Measurements from ENCODE around the gene MFNG.

Gene MFNG

DNA sequence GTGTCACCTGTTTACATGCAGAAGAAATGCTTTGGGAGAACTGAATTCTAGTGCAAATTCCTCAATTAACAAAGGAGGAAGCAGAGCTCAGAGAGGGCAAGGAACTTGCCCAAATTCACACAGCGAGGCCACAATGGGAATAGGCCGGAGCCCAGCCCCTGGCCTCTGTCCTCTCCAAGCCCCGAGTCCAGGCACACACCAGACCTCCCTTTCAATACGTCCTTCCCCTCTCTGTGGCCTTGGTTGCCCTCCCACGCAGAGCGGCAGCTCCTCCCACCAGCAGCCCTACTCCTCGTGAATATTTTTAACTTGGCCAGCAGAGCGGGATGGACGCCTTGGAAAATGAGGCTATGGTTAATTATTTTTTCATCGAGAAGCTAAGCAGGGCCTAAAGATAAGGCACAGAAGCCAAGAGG is 34.6 kb upstream of the MFNG start:
- Histone ChIP-seq H3K36me3 (no peaks in the 10 kb centered on the region), H3K9me3 (no peaks in the 10 kb centered on the region), H3K4me1 (ENCODE audit: control insufficient read depth in 1 of 2, insufficient read depth in 1 of 2, low read depth in 1 of 2, low read length in 1 of 2) (peaks cover 0 to 5% of the 10 kb centered on the region in 2 experiments), H3K27ac (no peak overlapping the region), H3K27me3 (peaks cover 89% of the 10 kb centered on the region), H3K4me3 (ENCODE audit: low read depth in 1 of 2, low read length in 1 of 2) (no peak overlapping the region)
- TF ChIP-seq, protein P1, sequence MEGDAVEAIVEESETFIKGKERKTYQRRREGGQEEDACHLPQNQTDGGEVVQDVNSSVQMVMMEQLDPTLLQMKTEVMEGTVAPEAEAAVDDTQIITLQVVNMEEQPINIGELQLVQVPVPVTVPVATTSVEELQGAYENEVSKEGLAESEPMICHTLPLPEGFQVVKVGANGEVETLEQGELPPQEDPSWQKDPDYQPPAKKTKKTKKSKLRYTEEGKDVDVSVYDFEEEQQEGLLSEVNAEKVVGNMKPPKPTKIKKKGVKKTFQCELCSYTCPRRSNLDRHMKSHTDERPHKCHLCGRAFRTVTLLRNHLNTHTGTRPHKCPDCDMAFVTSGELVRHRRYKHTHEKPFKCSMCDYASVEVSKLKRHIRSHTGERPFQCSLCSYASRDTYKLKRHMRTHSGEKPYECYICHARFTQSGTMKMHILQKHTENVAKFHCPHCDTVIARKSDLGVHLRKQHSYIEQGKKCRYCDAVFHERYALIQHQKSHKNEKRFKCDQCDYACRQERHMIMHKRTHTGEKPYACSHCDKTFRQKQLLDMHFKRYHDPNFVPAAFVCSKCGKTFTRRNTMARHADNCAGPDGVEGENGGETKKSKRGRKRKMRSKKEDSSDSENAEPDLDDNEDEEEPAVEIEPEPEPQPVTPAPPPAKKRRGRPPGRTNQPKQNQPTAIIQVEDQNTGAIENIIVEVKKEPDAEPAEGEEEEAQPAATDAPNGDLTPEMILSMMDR (IDR thresholded peaks at IDR 0.05) = no peak

DNA sequence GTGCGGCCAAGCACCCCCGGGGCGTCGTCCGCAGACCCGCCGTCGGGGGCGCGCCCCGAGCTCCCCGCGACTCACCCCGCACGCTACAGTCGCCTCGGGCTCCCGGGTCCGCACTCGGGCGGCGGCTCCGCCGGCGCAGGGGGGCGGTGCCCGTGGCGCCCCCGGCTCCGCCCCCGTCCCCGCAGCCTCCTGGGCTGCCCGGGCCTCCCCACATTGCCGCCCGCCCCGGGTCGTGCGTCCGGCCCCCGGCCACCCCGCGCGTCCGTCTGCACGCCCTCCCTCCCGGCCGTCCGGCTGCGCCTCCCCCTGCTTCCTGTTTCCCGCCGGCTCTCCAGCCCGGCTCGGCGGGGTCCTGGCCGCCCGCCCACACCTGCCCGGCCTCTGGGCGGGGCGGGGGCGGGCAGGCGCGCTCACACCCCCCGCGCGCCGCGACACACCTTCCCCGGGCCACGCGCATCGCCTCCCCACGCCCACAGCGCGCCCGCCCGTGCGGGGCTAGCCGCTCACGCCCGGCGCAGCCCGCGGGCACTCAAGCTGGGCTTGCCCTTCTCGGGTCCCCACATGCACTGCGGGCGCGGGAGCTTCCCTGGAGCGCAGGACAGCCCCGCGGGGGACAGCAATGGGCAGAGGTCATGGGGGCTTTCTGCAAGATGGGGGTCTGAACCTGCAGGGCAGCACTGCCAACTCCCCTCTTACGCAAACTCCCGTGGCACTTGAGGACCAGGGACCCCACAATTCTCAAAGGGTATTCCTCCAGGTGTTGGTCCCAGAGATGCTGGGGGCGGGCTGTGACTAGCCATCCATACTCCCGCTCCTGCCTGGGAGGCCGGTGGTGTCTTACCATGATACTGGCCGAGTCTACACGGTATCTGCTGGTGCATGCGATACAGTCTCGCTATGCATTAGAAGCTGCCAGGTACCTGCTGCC is 33.3 kb upstream of the MFNG start, which contains the start of gene CARD10:
Gene CARD10 (minus strand): TSS at position 148 of the 928 bp plus-strand sequence. CDS start 215 bp downstream, outside the sequence.
- Histone ChIP-seq H3K4me1 (ENCODE audit: control insufficient read depth in 1 of 2, insufficient read depth in 1 of 2, low read depth in 1 of 2, low read length in 1 of 2) (peaks cover 0 to 5% of the 10 kb centered on the region in 2 experiments), H3K36me3 (no peaks in the 10 kb centered on the region), H3K27me3 (peaks cover 89% of the 10 kb centered on the region), H3K27ac (no peak within 1 kb of the TSS), H3K9me3 (no peaks in the 10 kb centered on the region), H3K4me3 (ENCODE audit: low read depth in 1 of 2, low read length in 1 of 2) (no peak within 1 kb of the TSS)
- TF ChIP-seq, protein P1 (IDR thresholded peaks at IDR 0.05) = no peak

DNA sequence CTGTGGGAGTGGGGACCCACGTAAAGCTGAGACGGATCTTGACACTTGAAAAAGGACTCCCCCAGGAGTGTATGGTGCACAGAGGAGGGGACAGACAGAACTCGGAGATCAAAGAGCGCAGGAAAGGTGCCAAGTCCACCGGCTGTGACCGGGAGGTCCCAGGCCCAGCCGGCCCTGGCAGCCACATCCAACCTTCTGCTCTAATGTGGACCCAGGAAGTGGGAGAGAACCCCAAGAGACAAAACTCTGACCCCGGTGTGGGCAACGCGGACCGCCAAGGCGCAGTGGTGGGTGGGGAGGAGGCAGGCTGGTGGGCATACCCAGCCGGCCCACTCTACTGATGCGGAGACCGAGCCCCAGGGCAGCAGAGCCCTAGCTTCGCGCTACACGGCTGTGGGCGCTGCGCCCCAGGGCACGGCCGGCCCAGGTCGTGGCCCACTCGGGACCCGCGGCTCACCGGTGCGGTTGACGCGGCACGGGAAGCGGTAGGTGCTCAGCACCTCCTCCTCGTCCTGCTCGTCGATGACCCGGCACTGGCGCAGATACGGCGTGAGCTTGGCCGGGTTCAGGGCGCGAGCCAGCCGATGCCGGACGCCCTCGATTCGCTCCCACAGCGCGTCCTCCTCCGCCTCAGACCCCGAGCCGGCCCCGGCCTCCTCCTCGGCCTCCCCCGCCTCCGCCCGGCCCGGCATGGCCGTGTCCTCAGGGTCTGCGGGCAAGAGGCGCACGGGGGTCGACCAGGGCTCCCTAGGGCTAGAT is 32.5 kb upstream of the MFNG start:
- Histone ChIP-seq H3K27ac (no peak overlapping the region), H3K4me3 (ENCODE audit: low read depth in 1 of 2, low read length in 1 of 2) (no peak overlapping the region), H3K27me3 (peaks cover 93% of the 10 kb centered on the region), H3K36me3 (no peaks in the 10 kb centered on the region), H3K4me1 (ENCODE audit: control insufficient read depth in 1 of 2, insufficient read depth in 1 of 2, low read depth in 1 of 2, low read length in 1 of 2) (peaks cover 0 to 5% of the 10 kb centered on the region in 2 experiments), H3K9me3 (no peaks in the 10 kb centered on the region)
- TF ChIP-seq, protein P1 (IDR thresholded peaks at IDR 0.05) = no peak

DNA sequence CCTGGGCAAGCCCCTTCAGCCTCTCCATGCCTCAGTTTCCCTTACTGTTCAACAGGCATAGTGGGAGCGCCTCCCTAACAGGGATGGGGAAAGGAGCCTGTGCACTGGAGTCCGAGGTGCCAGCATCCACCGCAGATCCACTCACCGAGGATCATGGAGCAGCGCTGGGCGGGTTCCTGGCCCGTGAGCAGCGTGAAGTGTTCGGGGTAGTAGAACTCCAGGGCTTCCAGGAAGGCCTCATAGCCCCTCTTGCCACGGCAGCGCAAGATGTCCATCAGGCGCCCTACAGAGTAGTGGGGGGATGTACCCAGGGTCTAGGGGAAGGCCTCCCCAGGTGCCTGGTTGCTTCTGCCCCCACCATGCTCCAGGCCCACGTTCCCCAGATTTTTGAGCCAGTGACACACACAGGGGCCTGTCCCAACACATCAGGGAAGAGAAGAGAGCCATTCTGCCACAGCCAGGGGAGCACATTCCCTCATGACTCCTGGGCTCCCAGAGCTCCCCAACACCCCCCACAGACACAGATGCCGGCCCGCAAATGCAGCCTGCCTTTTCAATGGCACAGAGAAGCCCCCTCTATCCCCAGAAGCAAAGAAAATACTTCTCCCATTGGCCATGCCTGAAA is 31.8 kb upstream of the MFNG start:
- Histone ChIP-seq H3K27me3 (peaks cover 93% of the 10 kb centered on the region), H3K4me1 (ENCODE audit: control insufficient read depth in 1 of 2, insufficient read depth in 1 of 2, low read depth in 1 of 2, low read length in 1 of 2) (peaks cover 0 to 5% of the 10 kb centered on the region in 2 experiments), H3K4me3 (ENCODE audit: low read depth in 1 of 2, low read length in 1 of 2) (no peak overlapping the region), H3K36me3 (no peaks in the 10 kb centered on the region), H3K9me3 (no peaks in the 10 kb centered on the region), H3K27ac (no peak overlapping the region)
- TF ChIP-seq, protein P1 (IDR thresholded peaks at IDR 0.05) = no peak

DNA sequence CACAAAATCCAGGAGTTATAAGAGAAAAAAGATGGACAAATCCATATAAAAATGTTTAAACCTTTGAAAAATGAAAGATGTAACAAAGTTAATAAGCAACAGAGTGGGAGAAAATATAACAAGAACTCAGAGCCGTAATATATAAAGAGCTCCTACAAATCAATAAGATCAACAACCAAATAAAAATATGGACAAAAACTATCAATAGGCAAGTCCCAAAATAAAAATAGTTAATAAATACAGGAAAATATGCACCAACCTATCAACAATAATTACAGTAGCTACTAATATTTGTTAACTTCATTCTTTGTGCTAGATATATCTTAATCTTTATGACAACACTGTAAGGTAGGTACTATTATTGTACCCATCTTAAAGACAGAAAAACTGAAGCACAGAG is 30.3 kb upstream of the MFNG start:
- Histone ChIP-seq H3K36me3 (no peaks in the 10 kb centered on the region), H3K27me3 (peaks cover 84% of the 10 kb centered on the region), H3K9me3 (no peaks in the 10 kb centered on the region), H3K27ac (no peak overlapping the region), H3K4me3 (ENCODE audit: low read depth in 1 of 2, low read length in 1 of 2) (no peak overlapping the region), H3K4me1 (ENCODE audit: control insufficient read depth in 1 of 2, insufficient read depth in 1 of 2, low read depth in 1 of 2, low read length in 1 of 2) (peaks cover 0 to 5% of the 10 kb centered on the region in 2 experiments)
- TF ChIP-seq, protein P1 (IDR thresholded peaks at IDR 0.05) = no peak
